Calu3 (cell line): Measurements from ENCODE around the gene TAF11. TPM values are rescaled to one million over a fixed set of nuclear protein-coding genes. Genes with fewer than 3 reads are reported as not detected.

Source experiments
- BruUV-seq: library from RNA; stranded (reverse); fragments of 400-500 nt; replicated peaks from 2 replicates; lab custom pipeline; 2021; lab: Mats Ljungman, UMichigan
- CTCF ChIA-PET: fragments of 300-600 bp; sonication (Branson Sonifier 250); formaldehyde crosslinking; loops from one replicate; lab custom pipeline; 2022; ENCODE audit warnings: antibody characterized with exemption; lab: Charles Lee
- DNase-seq: peaks from one replicate; pipeline ENCODE4 v3.0.0; 2022
- H3K27ac Mint-ChIP-seq: one replicate; pipeline ENCODE4 v1.8.0; 2022; ENCODE audit warnings: mixed read lengths; ENCODE audit not compliant: unreplicated experiment
- H3K27me3 Mint-ChIP-seq: one replicate; pipeline ENCODE4 v1.8.0; 2022; ENCODE audit warnings: mixed read lengths; ENCODE audit not compliant: unreplicated experiment
- H3K36me3 Mint-ChIP-seq: one replicate; pipeline ENCODE4 v1.8.0; 2022; ENCODE audit warnings: mild to moderate bottlenecking, moderate library complexity, mixed read lengths; ENCODE audit not compliant: insufficient read depth, unreplicated experiment
- H3K4me1 Mint-ChIP-seq: one replicate; pipeline ENCODE4 v1.8.0; 2022; ENCODE audit warnings: mild to moderate bottlenecking, low read depth, mixed read lengths; ENCODE audit not compliant: unreplicated experiment
- H3K4me3 Mint-ChIP-seq: one replicate; pipeline ENCODE4 v1.8.0; 2022; ENCODE audit warnings: mild to moderate bottlenecking, low read depth, moderate library complexity, mixed read lengths; ENCODE audit not compliant: unreplicated experiment
- H3K9me3 Mint-ChIP-seq: one replicate; pipeline ENCODE4 v1.8.0; 2022; ENCODE audit warnings: low read depth, mixed read lengths; ENCODE audit not compliant: unreplicated experiment
- CTCF ChIP-seq: fragments of 200-600 bp; IDR thresholded peaks from one replicate; pipeline ENCODE4 v1.8.0; 2022; ENCODE audit warnings: antibody characterized with exemption; ENCODE audit not compliant: unreplicated experiment
- intact Hi-C: fragments of 100-400 bp; cut with micrococcal nuclease; formaldehyde crosslinking; loops from one replicate; pipeline ENCODE4 v1.10.0; 2022; ENCODE audit not compliant: unreplicated experiment
- total RNA-seq: library from RNA; stranded (reverse); gene quantifications from 2 replicates; pipeline ENCODE4 v1.2.3, GENCODE V29; 2022

The TAF11 gene
- total RNA-seq, 1 experiment from 2014 or later = 44.3 TPM

GRCh38 chr6:34917626-34918285 lies 29.9 kb upstream of the TAF11 start:
- CTCF ChIA-PET = no interaction called here
- no peak for TF ChIP-seq CTCF
- H3K9me3 Mint-ChIP-seq = no peaks in the 10 kb centered on the region

DNA sequence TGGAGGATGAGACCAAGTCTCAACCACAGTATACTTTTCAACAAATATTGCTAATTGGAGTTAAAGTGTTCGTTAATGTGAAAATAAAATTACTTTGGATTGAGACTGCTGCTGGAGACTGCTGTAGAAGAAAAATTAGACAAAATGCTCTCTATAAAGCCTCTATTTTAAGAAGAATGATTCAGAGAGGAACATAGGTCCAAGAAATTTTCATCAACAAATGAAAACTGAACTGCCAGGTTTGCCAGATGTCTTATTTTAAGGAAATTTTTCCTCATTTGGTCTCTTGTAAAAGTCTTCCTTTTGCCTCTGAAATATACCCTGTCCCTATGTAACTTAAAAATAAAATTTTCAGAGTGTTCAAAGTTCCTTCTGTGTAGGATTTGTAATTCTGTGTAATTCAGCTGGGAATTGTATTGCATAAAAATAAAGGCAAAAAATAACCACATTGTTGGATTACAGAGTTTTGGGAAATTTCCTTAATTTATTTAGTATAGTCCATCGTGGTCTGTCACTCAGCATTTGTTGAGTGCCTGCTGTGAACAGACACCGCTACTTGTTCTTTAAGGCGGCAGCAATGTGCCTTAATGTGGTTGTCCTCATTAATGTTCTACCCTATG lies 28.6 kb upstream of the TAF11 start:
- intact Hi-C loops = no loop called here
- no peak overlapping the region for H3K4me3 Mint-ChIP-seq
- no peaks in the 10 kb centered on the region for H3K9me3 Mint-ChIP-seq
- CTCF ChIA-PET = interaction anchor here (0.9 to 1.2 kb wide), 2 partner anchors 15 to 176 kb away, joined by 3 to 8 read pairs; no protein-coding TSS in a partner anchor
- no peak for DNase-seq
- peaks cover 16% of the 10 kb centered on the region for H3K4me1 Mint-ChIP-seq
- TF ChIP-seq CTCF = no peak
- no TSS peak for BruUV-seq
- no peaks in the 10 kb centered on the region for H3K36me3 Mint-ChIP-seq
- no peaks in the 10 kb centered on the region for H3K27me3 Mint-ChIP-seq
- no peak overlapping the region for H3K27ac Mint-ChIP-seq

More at GRCh38 chr6:34917626-34918285, 29.9 kb upstream of the TAF11 start:
- no peaks in the 10 kb centered on the region for H3K27me3 Mint-ChIP-seq
- DNase-seq = no peak
- no peak overlapping the region for H3K27ac Mint-ChIP-seq
- intact Hi-C loops = no loop called here
- no peak overlapping the region for H3K4me3 Mint-ChIP-seq
- BruUV-seq = no TSS peak
- H3K4me1 Mint-ChIP-seq = peaks cover 4% of the 10 kb centered on the region
- no peaks in the 10 kb centered on the region for H3K36me3 Mint-ChIP-seq

DNA sequence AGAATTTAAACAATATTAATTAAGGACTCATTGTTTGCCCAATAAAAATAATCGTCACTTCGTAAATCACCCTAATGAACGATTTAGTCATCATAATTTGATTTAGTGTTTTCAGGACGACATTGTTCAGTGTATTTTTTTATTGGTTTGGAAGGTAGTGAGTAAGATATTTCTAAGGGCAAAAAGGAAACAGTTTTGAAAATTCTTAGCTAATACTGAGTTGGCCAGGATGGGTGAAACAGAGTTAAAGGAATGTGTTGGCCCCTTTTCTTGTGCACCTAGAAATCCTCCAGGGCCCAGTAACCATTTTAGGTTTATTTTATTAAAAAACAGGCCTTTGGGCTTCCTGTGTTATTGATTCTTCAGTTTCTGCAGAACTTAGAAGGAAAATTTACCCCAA lies 26.5 kb upstream of the TAF11 start:
- no peak for DNase-seq
- BruUV-seq = no TSS peak
- intact Hi-C loops = no loop called here
- Mint-ChIP-seq H3K4me3 (no peak overlapping the region), H3K9me3 (no peaks in the 10 kb centered on the region), H3K36me3 (no peaks in the 10 kb centered on the region), H3K27me3 (no peaks in the 10 kb centered on the region), H3K4me1 (peaks cover 37% of the 10 kb centered on the region), H3K27ac (no peak overlapping the region)
- no peak for TF ChIP-seq CTCF
- CTCF ChIA-PET = interaction anchor here (0.9 kb wide), 1 partner anchor 12 kb away, joined by 3 read pairs; no protein-coding TSS in a partner anchor

- Mint-ChIP-seq H3K36me3 (no peaks in the 10 kb centered on the region), H3K9me3 (no peaks in the 10 kb centered on the region), H3K27me3 (no peaks in the 10 kb centered on the region), H3K4me1 (peaks cover 44% of the 10 kb centered on the region), H3K27ac (peak overlapping the region; percentile 31), H3K4me3 (no peak overlapping the region)
- CTCF ChIA-PET = interaction anchor here (0.9 kb wide), 1 partner anchor 25 kb away, joined by 3 read pairs; the partner anchor contains the start of gene TAF11
- BruUV-seq = no TSS peak
- TF ChIP-seq CTCF = no peak
- intact Hi-C loops = no loop called here
- peak; percentile 32 for DNase-seq
Measured at GRCh38 chr6:34912715-34913464, 25.0 kb upstream of the TAF11 start.
